Transverse colon (tissue), 4 donors: ENCODE results near the gene ZNF32. TPM values are rescaled to one million over a fixed set of nuclear protein-coding genes. Genes with fewer than 3 reads are reported as not detected.

Experiments
- DNase-seq: peaks from one replicate; pipeline ENCODE4 v3.0.0-alpha.2; 2019
- H3K27ac ChIP-seq, 4 donors: fragments of 200-600 bp; sonication (generic); 2 replicates each; pipeline ENCODE4 v1.5.1; 2016 to 2018; ENCODE audit warnings: inconsistent platforms in 4 of 4
- H3K27me3 ChIP-seq: fragments of 200-600 bp; sonication (generic); 2 replicates; pipeline ENCODE4 v1.5.1; 2017; ENCODE audit warnings: inconsistent platforms
- H3K36me3 ChIP-seq, 4 donors: fragments of 200-600 bp; sonication (generic); 2 replicates each; pipeline ENCODE4 v1.5.1; 2017 to 2019; ENCODE audit warnings: inconsistent platforms in 4 of 4
- H3K4me1 ChIP-seq, 4 donors: fragments of 200-600 bp; sonication (generic); 2 replicates each; pipeline ENCODE4 v1.5.1; 2017 to 2020; ENCODE audit warnings: inconsistent platforms in 4 of 4
- H3K4me3 ChIP-seq, 4 donors: fragments of 200-600 bp; sonication (generic); 1 replicate in 1 of 4; 2 replicates in 3 of 4; pipeline versions ENCODE4 v1.5.1 to v1.6.1; 2017 to 2019; ENCODE audit warnings: inconsistent platforms in 4 of 4
- H3K9me3 ChIP-seq, 2 donors: fragments of 200-600 bp; sonication (generic); 2 replicates each; pipeline ENCODE4 v1.5.1; 2017 to 2019; ENCODE audit warnings: inconsistent platforms in 2 of 2
- EP300 ChIP-seq: sonication (generic); formaldehyde crosslinking; IDR thresholded peaks from one replicate; pipeline ENCODE4 v1.6.1; 2017; ENCODE audit warnings: antibody characterized with exemption, low read depth
- POLR2A ChIP-seq: fragments of 450-650 bp; IDR thresholded peaks from one replicate; pipeline ENCODE4 v1.6.1; 2016; ENCODE audit warnings: antibody characterized with exemption, mild to moderate bottlenecking, moderate library complexity
- POLR2AphosphoS5 ChIP-seq, 3 donors: sonication (generic); formaldehyde crosslinking; IDR thresholded peaks; one replicate each; pipeline ENCODE4 v1.6.1; 2016; ENCODE audit warnings: antibody characterized with exemption in 3 of 3
- WGBS, 2 donors: methylation state at CpG; one replicate each; pipeline ENCODE4 v1.1.5; 2018; ENCODE audit warnings: low coverage in 1 of 2; 5-methylcytosine and 5-hydroxymethylcytosine counted together
- in situ Hi-C, 4 donors: fragments of 200-750 bp; cut with MboI; loops; one replicate each; pipeline versions ENCODE4 v1.15.0 to v1.15.1; 2017; ENCODE audit warnings: low sequenced_read_pairs in 3 of 4, low pct_ligation_motif_present in 1 of 4, low pct_unique_long_range_greater_than_20kb in 1 of 4
- intact Hi-C: fragments of 100-400 bp; cut with DNase I; formaldehyde crosslinking; loops from one replicate; pipeline ENCODE4 v1.15.1; 2023; ENCODE audit warnings: low total_unique reads
- total RNA-seq, 4 donors: library from RNA; depleted of rRNA; stranded (reverse); fragments of >200 nt; gene quantifications; one replicate each; pipeline ENCODE4 v1.1.0, GENCODE V29; 2016
- TF ChIP-seq, protein P1 (sequence below), 5 experiments: fragments of 200-600 bp in 3 of 5; fragments of 450-650 bp in 2 of 5; sonication (generic) in 3 of 5; IDR thresholded peaks; 1 replicate in 2 of 5; 2 replicates in 3 of 5; pipeline ENCODE4 v1.5.1; 2016 to 2017; ENCODE audit warnings: antibody characterized with exemption in 5 of 5, inconsistent platforms in 3 of 5, mild to moderate bottlenecking in 2 of 5, moderate library complexity in 1 of 5

Gene ZNF32
- total RNA-seq, 4 donors from 2014 or later, result 9.7 to 38.6 (median 22.1) TPM

- Histone ChIP-seq H3K27ac (no peak overlapping the region), H3K4me1 (peaks cover 0 to 14% (median 4%) of the 10 kb centered on the region in 4 donors), H3K27me3 (no peaks in the 10 kb centered on the region), H3K9me3 (no peaks in the 10 kb centered on the region), H3K4me3 (no peak overlapping the region), H3K36me3 (no peaks in the 10 kb centered on the region)
- intact Hi-C loops, result no loop called here
- TF ChIP-seq EP300, result no peak
- TF ChIP-seq, protein P1, sequence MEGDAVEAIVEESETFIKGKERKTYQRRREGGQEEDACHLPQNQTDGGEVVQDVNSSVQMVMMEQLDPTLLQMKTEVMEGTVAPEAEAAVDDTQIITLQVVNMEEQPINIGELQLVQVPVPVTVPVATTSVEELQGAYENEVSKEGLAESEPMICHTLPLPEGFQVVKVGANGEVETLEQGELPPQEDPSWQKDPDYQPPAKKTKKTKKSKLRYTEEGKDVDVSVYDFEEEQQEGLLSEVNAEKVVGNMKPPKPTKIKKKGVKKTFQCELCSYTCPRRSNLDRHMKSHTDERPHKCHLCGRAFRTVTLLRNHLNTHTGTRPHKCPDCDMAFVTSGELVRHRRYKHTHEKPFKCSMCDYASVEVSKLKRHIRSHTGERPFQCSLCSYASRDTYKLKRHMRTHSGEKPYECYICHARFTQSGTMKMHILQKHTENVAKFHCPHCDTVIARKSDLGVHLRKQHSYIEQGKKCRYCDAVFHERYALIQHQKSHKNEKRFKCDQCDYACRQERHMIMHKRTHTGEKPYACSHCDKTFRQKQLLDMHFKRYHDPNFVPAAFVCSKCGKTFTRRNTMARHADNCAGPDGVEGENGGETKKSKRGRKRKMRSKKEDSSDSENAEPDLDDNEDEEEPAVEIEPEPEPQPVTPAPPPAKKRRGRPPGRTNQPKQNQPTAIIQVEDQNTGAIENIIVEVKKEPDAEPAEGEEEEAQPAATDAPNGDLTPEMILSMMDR (IDR thresholded peaks at IDR 0.05), result no peak
- no peak for TF ChIP-seq POLR2A
- TF ChIP-seq POLR2AphosphoS5 (IDR thresholded peaks at IDR 0.05), result no peak
- in situ Hi-C loops, result no loop called here
- DNase-seq, result no peak
- 74% methylated on average over 2 of the region's 2 CpGs; no CpG with 5 or more reads in 1 of the 2 donors for WGBS, 2 donors
Observed at GRCh38 chr10:43598446-43598845, 50.2 kb downstream of the ZNF32 start.

DNA sequence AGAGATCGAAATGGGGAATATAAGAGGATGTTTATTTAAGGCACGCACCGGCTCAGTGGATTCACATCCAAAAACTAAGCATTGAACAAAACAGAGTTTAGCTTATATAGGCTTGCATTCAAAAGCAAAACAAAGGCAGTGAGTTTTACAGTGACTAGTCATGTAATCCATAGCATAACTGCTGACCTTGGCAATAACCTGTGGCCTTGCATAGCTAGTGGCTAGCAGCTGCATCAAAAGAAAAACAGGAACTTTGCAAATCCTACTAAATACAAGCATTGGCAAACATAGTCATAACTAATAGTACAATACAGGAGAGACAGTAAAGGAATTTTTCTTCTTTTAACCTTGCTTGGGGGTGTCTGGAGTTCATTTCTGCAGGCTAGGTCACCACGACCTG lies 52.1 kb downstream of the ZNF32 start:
- in situ Hi-C loops, result no loop called here
- no peak for TF ChIP-seq POLR2A
- TF ChIP-seq EP300, result no peak
- TF ChIP-seq POLR2AphosphoS5 (IDR thresholded peaks at IDR 0.05), result no peak
- TF ChIP-seq, protein P1 (IDR thresholded peaks at IDR 0.05), result no peak
- no peaks in the 10 kb centered on the region for H3K9me3 ChIP-seq
- 89% methylated on average over 4 of the region's 4 CpGs for WGBS, 2 donors
- peaks cover 0 to 14% (median 4%) of the 10 kb centered on the region in 4 donors for H3K4me1 ChIP-seq
- intact Hi-C loops, result no loop called here
- H3K27ac ChIP-seq, result no peak overlapping the region
- H3K36me3 ChIP-seq, result no peaks in the 10 kb centered on the region
- H3K27me3 ChIP-seq, result no peaks in the 10 kb centered on the region
- DNase-seq, result no peak
- no peak overlapping the region for H3K4me3 ChIP-seq

DNA sequence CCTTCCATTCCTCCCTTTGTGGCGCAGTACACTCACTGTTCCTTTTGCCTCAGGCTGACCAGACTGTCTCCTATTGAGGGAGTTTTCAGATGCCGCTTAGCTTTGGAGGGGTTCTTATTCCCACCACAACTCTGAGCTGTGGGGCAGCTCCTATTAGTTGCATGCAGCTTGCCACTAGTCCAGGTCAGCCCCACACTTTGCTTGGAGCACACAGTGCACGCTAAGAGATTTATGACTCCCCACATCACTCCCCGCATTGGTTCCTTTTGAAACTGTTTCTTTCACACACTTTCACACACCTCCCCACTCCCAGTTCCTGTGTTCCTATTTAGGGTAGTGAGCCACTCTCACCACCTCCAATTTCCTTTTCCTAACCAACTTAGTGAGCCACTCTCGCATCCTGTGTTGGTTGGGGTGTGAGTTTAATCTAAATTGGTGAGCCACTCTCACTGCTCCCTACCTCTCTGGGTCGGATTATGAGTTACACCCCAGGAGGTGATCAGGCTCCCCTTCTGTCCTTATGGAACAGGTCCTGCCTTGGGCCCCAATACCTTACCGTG lies 52.9 kb downstream of the ZNF32 start:
- intact Hi-C loops, result no loop called here
- Histone ChIP-seq H3K9me3 (no peaks in the 10 kb centered on the region), H3K4me1 (peaks cover 0 to 14% (median 4%) of the 10 kb centered on the region in 4 donors), H3K27me3 (no peaks in the 10 kb centered on the region), H3K27ac (no peak overlapping the region), H3K4me3 (no peak overlapping the region), H3K36me3 (no peaks in the 10 kb centered on the region)
- WGBS, 2 donors, result 63 to 75% methylated on average over 4 to 7 of the region's 7 CpGs
- in situ Hi-C loops, result no loop called here
- DNase-seq, result no peak
- TF ChIP-seq, protein P1 (IDR thresholded peaks at IDR 0.05), result no peak

- intact Hi-C loops (no loop called here), in situ Hi-C loops (no loop called here)
- no peak overlapping the region for H3K27ac ChIP-seq
- peak overlapping the region in 1 of 4 donors; percentile 39 for H3K4me3 ChIP-seq
- H3K9me3 ChIP-seq, result no peaks in the 10 kb centered on the region
- DNase-seq, result no peak
- TF ChIP-seq POLR2A (no peak), EP300 (no peak), POLR2AphosphoS5 (IDR thresholded peaks at IDR 0.05) (no peak)
- TF ChIP-seq, protein P1 (IDR thresholded peaks at IDR 0.05), result no peak
- 24% methylated on average over 8 of the region's 8 CpGs; no CpG with 5 or more reads in 1 of the 2 donors for WGBS, 2 donors
- H3K27me3 ChIP-seq, result no peaks in the 10 kb centered on the region
- H3K4me1 ChIP-seq, result peaks cover 0 to 14% (median 4%) of the 10 kb centered on the region in 4 donors
- no peaks in the 10 kb centered on the region for H3K36me3 ChIP-seq
Observed at GRCh38 chr10:43594944-43595589, 53.6 kb downstream of the ZNF32 start.

Other genes starting within 250 kb of the ZNF32 start
- 100 to 1,000 TPM; 127 to 171 (median 155) TPM for gene HNRNPF, start 239.7 kb downstream of the ZNF32 start, total RNA-seq
- 10 to 100 TPM in 1 of 4 donors, 1 to 10 TPM in 3; 6.3 to 15.0 (median 7.9) TPM for gene ZNF487, start 211.8 kb downstream of the ZNF32 start, total RNA-seq
- 1 to 10 TPM; 1.4 to 8.2 (median 3.6) TPM for gene ZNF239, start 74.3 kb downstream of the ZNF32 start, total RNA-seq
- 1 to 10 TPM in 2 of 4 donors, not detected in 2; 1.4 to 4.1 TPM for gene ZNF485, start 42.4 kb downstream of the ZNF32 start, total RNA-seq